Epithelial cell of esophagus (primary cell): ENCODE measurements around the gene GOLGA8H.
"Not testable (repeated sequence)": the region's sequence is repeated elsewhere in the genome, so short reads cannot be mapped to it uniquely, and the experiment has no call there.

Experiments used
- DNase-seq: peaks from one replicate; pipeline ENCODE4 v3.0.0; 2010; ENCODE audit warnings: low read depth
- H3K4me3 ChIP-seq: 2 replicates; pipeline ENCODE4 v1.5.1; 2011; ENCODE audit warnings: mild to moderate bottlenecking, low read length, control low read depth
- CTCF ChIP-seq: IDR thresholded peaks from 2 replicates; pipeline ENCODE4 v1.5.1; 2011; ENCODE audit warnings: low read depth, mild to moderate bottlenecking, low read length, control low read depth, inconsistent platforms; ENCODE audit not compliant: insufficient read depth; ENCODE audit errors: missing control alignments

GOLGA8H gene

DNA sequence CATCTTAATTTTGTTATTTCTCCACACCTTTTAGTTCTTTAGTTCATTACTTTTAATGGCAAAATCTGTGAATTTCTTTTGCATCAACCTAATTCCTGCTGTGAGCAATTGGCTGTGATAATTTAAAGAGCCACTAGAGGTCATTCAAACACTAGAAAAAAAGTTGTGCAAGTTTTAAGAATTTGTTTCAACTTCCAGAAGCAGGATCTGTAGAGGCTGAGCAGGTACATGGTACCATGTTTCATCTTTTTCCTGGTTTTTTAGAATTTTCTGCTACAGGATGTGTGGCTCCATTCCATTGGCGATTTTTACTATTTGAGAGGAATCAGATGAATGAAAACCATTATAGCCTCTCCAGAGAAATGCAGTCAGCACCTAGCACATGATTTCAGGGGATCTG, 57.3 kb downstream of the GOLGA8H start:
- not testable (repeated sequence) for H3K4me3 ChIP-seq, DNase-seq
- peak; percentile 39 for TF ChIP-seq CTCF
